Measurements from ENCODE around the gene DOCK4. TPM values are rescaled to one million over a fixed set of nuclear protein-coding genes. Genes with fewer than 3 reads are reported as not detected.

Gene DOCK4
- total RNA-seq, 1 donor from 2014 or later: 43.0 TPM

- Mint-ChIP-seq H3K4me1 (ENCODE audit: low read depth) (no peaks in the 10 kb centered on the region), H3K27me3 (ENCODE audit: low read depth) (no peaks in the 10 kb centered on the region), H3K36me3 (ENCODE audit: low read depth) (peaks cover 23% of the 10 kb centered on the region), H3K4me3 (ENCODE audit: unreplicated experiment) (no peak overlapping the region), H3K27ac (ENCODE audit: unreplicated experiment) (no peak overlapping the region), H3K9me3 (ENCODE audit: low read depth) (no peaks in the 10 kb centered on the region)
- TF ChIP-seq CTCF (IDR thresholded peaks at IDR 0.05): no peak
- no peak for DNase-seq (ENCODE audit: low spot score)
These were observed 313.0 kb downstream of the DOCK4 start for GRCh38 chr7:111893190-111893589.

- no peak for DNase-seq (ENCODE audit: low spot score)
- Mint-ChIP-seq H3K4me3 (ENCODE audit: unreplicated experiment) (no peak overlapping the region), H3K9me3 (ENCODE audit: low read depth) (no peaks in the 10 kb centered on the region), H3K27ac (ENCODE audit: unreplicated experiment) (no peak overlapping the region), H3K4me1 (ENCODE audit: low read depth) (no peaks in the 10 kb centered on the region), H3K27me3 (ENCODE audit: low read depth) (no peaks in the 10 kb centered on the region), H3K36me3 (ENCODE audit: low read depth) (peaks cover 18% of the 10 kb centered on the region)
- no peak for TF ChIP-seq CTCF (IDR thresholded peaks at IDR 0.05)
These were observed 313.6 kb downstream of the DOCK4 start for GRCh38 chr7:111892588-111892987.

GRCh38 chr7:111887734-111888133 lies 318.5 kb downstream of the DOCK4 start:
- Mint-ChIP-seq H3K4me3 (ENCODE audit: unreplicated experiment) (no peak overlapping the region), H3K9me3 (ENCODE audit: low read depth) (no peaks in the 10 kb centered on the region), H3K36me3 (ENCODE audit: low read depth) (peaks cover 5% of the 10 kb centered on the region), H3K27me3 (ENCODE audit: low read depth) (no peaks in the 10 kb centered on the region), H3K4me1 (ENCODE audit: low read depth) (no peaks in the 10 kb centered on the region), H3K27ac (ENCODE audit: unreplicated experiment) (no peak overlapping the region)
- no peak for DNase-seq (ENCODE audit: low spot score)
- no peak for TF ChIP-seq CTCF (IDR thresholded peaks at IDR 0.05)

GRCh38 chr7:111886233-111886632 lies 320.0 kb downstream of the DOCK4 start:
- no peak for TF ChIP-seq CTCF (IDR thresholded peaks at IDR 0.05)
- Mint-ChIP-seq H3K36me3 (ENCODE audit: low read depth) (peaks cover 7% of the 10 kb centered on the region), H3K27ac (ENCODE audit: unreplicated experiment) (no peak overlapping the region), H3K4me3 (ENCODE audit: unreplicated experiment) (no peak overlapping the region), H3K4me1 (ENCODE audit: low read depth) (no peaks in the 10 kb centered on the region), H3K27me3 (ENCODE audit: low read depth) (no peaks in the 10 kb centered on the region), H3K9me3 (ENCODE audit: low read depth) (peaks cover 4% of the 10 kb centered on the region)
- no peak for DNase-seq (ENCODE audit: low spot score)

- H3K27me3 Mint-ChIP-seq (ENCODE audit: low read depth): no peaks in the 10 kb centered on the region
These were observed 323.0 kb downstream of the DOCK4 start for GRCh38 chr7:111883241-111883640.

More at GRCh38 chr7:111883241-111883640, 323.0 kb downstream of the DOCK4 start:
- H3K27ac Mint-ChIP-seq (ENCODE audit: unreplicated experiment): no peak overlapping the region
- peaks cover 16% of the 10 kb centered on the region for H3K9me3 Mint-ChIP-seq (ENCODE audit: low read depth)
- H3K4me3 Mint-ChIP-seq (ENCODE audit: unreplicated experiment): no peak overlapping the region
- H3K36me3 Mint-ChIP-seq (ENCODE audit: low read depth): peaks cover 13% of the 10 kb centered on the region
- no peak for TF ChIP-seq CTCF (IDR thresholded peaks at IDR 0.05)
- DNase-seq (ENCODE audit: low spot score): no peak
- no peaks in the 10 kb centered on the region for H3K4me1 Mint-ChIP-seq (ENCODE audit: low read depth)
